Measurements from ENCODE around the gene ARMS2.

The ARMS2 gene

GRCh38 chr10:122454071-122454470 lies 382 bp upstream of the ARMS2 start:
- DNase-seq: peak; percentile 57

GRCh38 chr10:122455376-122456079 lies 1.1 kb downstream of the ARMS2 start:
- no peak for DNase-seq

GRCh38 chr10:122457934-122458333 lies 3.5 kb downstream of the ARMS2 start:
- no peak for DNase-seq

DNA sequence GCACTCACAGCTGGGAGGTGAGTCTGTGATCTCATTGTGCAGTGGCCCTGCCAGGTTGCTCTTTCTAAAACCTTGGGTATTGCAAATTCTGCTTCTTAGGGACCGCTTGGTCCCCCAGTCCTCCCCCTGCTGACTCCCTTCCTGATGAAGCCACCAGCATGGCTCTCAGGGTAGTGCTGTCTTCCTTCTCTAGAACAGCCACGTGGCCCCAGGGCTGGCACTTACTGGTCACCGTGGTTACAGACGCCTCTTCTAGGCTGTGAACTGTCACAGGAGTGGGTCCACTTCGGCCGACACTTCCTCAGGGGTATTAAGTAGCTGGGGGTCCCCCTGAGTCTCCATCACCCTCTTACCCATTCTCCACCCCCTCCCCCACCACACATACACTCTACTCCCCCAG lies 4.2 kb downstream of the ARMS2 start:
- DNase-seq: no peak

- DNase-seq: peak; percentile 69
Observed at GRCh38 chr10:122459561-122460273, 5.3 kb downstream of the ARMS2 start.

GRCh38 chr10:122460891-122461293 lies 6.4 kb downstream of the ARMS2 start:
- no peak for DNase-seq

GRCh38 chr10:122461367-122461728 lies 6.9 kb downstream of the ARMS2 start, which contains the start of gene HTRA1:
Gene HTRA1 (plus strand): TSS chr10:122461553. CDS start chr10:122461653, 100 bp downstream.
- DNase-seq: peak; percentile 81

DNA sequence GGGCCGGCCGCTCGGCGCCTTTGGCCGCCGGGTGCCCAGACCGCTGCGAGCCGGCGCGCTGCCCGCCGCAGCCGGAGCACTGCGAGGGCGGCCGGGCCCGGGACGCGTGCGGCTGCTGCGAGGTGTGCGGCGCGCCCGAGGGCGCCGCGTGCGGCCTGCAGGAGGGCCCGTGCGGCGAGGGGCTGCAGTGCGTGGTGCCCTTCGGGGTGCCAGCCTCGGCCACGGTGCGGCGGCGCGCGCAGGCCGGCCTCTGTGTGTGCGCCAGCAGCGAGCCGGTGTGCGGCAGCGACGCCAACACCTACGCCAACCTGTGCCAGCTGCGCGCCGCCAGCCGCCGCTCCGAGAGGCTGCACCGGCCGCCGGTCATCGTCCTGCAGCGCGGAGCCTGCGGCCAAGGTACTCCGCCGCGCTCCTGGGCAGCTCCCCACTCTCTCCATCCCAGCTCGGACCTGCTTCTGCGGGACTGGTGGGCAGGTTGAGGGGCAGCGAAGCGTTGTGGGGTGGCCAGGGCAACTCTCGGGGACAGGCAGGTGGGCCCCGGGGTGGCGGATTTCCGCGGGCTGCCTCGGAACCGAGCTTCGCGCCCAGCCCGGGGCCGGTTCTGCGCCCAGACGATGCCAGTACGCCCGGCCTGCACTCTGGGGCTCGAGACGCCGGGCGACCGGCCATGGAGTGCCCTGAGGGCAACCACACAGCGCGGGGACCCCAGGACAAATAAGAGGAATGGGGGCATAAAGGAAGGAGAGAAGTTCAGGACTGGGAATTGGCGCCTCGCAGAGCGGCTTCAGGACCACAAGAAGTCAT lies 7.5 kb downstream of the ARMS2 start:
- DNase-seq: no peak

- peak; percentile 50 for DNase-seq
Observed at GRCh38 chr10:122462533-122463465, 8.3 kb downstream of the ARMS2 start.

- no peak for DNase-seq
Observed at GRCh38 chr10:122463466-122464249, 9.2 kb downstream of the ARMS2 start.

- DNase-seq: no peak
Observed at GRCh38 chr10:122464250-122464510, 9.7 kb downstream of the ARMS2 start.

DNA sequence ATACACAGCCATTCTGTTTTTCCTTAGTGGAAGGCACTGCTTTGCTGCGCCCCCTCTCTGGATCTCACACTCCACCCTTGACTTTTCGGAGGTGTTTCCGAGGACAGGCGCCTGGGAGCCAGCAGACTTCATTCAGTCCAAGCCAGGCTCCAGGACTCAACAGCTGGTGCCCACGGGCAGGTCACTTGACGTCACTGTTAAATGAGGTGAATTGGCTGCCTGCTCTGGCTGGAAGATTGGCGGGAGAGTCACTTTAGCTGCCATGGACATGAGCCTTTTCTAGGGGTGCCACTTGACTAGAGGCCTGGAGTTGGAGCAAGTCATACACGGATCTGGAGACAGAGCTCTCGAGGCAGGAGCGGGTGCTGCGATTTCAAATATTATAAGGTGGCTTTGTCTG lies 10.1 kb downstream of the ARMS2 start:
- DNase-seq: no peak

DNA sequence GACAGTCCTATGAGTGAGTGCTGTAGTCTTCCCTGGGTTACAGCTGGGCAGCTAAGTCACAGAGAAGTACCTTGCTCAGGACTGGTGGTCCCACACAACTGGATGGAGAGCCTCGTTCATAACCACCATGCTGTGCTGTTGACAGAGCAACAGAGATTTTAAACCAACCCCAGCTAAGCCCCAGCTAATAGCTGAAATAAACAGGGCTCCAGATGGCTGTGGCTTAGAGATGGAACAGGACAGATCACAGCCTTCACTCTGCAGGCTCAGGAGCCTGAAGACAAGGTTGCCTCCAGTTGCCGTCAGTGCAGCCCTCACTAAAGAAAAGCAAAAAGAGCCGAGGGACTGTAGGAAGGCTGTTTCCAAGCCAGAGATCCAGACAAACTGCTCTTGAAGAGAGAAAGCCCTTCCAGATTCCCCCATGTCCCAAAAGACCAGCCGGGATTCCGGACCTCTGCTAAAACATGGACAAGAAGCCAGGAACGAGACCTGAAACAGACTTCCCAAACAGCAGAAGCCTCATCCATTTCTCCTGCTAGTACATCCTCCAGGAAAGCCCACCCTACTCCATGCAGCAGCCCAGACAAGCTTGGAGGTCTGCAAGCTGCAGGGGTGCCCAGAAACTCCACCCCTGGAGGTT lies 11.1 kb downstream of the ARMS2 start:
- no peak for DNase-seq

DNA sequence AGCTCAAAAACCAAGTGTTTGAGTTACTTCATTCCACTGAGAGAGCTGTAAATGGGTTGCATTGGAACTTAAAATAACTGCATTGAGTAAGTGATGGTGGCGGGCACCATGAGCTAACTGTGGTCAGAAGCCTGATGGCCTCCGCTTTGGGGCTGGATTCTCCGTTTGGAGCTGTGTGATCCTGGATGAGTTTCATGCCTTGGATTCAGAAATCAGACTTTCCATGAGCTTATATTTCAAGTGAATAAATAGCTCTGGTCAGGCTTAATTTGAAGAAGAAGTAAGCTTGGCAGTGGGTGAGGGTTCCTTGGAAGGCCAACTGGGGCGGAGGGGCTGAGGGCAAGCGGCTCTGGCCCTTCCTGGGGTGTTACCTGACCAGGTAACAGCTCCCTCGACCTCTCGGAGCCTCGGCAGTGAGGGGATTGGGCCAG lies 12.5 kb downstream of the ARMS2 start:
- no peak for DNase-seq

DNA sequence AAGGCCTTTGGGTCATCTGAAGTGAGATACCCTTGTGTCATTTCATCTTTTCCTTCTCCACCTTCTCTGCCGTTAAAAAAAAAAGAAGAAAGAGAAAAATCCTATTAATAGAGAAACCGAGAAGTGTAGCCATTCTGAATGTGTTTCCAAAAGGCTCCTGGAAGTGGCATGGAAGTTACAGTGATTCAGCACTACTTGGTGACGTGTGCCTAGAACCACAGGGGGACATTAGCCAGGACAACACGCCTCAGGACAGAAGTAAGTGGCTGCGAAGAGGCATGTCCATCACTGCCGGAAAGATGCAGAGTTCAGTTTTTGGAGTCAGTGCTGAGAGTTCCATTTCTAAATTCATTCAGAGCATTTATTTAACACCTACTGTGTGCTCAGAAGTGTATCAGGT lies 13.2 kb downstream of the ARMS2 start:
- DNase-seq: no peak

DNA sequence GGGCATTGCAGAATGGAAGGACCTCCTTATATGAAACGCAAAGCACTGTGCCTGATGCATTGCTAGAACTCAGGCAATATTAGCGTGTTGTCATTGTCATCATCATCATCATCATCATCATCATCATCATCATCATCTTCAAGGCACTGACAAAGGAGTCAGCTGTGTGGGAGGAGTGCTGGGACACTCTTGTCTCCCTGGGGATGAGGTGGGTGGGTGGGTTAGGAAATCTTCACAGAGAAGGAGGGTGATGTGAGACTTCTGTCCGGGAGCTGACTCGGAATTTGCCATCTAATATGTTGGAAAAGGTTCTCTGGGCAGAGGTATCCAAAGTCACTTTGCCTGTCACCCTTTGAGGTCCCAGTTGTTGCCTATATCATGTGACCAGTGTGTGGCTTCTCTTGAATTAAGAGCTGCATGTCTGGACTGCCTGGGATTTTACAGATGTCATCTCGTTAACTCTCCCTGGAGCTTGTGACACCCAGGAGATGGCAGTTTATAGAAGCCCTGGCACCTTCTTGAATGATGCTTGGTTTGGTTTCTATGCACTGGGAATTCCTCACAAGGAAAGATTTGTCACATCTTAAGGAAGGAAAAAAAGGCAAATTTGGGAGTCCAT lies 14.0 kb downstream of the ARMS2 start:
- no peak for DNase-seq

GRCh38 chr10:122468926-122469781 lies 14.7 kb downstream of the ARMS2 start:
- DNase-seq: peak; percentile 99

GRCh38 chr10:122469848-122470247 lies 15.4 kb downstream of the ARMS2 start:
- no peak for DNase-seq

DNA sequence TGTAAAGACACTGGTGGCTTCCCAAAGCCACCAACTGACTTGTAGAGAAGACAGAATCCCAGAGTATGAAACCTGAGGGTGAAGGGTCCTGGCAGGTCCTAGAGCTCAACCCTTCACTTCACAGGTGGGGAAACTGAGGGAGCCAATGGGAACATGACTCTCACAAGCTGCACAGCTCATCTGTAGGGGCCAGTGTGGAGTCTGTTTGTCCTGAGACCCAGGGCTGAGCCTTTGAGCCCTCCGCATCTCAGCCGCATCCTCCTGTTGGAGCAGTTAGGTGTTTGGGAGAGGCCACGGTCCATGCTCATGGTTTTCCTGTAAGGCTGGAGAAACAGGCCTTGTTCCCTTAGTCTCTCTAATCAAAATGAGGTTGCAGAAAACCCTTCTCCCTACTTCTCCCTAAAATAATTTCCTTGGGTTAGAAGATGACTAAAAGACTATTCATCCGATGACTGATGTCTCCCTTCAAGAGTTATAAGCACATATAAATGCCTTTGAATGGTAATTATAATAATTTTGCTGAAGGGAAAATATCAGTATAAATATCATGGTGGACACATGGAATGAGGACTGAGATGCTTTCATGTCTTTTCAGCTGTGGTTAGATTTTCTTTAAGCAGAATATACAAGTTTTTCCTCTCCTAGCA lies 17.2 kb downstream of the ARMS2 start:
- peak; percentile 77 for DNase-seq

Data from fibroblast of skin of back (primary cell).